ENCODE measurements around the gene GJE1.
"Not testable (repeated sequence)": the region's sequence is repeated elsewhere in the genome, so short reads cannot be mapped to it uniquely, and the experiment has no call there.

GJE1 gene, protein sequence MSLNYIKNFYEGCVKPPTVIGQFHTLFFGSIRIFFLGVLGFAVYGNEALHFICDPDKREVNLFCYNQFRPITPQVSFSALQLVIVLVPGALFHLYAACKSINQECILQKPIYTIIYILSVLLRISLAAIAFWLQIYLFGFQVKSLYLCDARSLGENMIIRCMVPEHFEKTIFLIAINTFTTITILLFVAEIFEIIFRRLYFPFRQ

GRCh38 chr6:142132625-142133024 lies at the start of gene GJE1:
Gene GJE1, plus strand, starts transcription at chr6:142132925. Its CDS starts 234 bp downstream, at chr6:142133159.
- no peak for DNase-seq (ENCODE audit: low read depth in 2 of 3, low spot score in 1 of 3)

GRCh38 chr6:142087950-142088857 lies 44.5 kb upstream of the GJE1 start:
- no peak for DNase-seq (ENCODE audit: low read depth in 2 of 3, low spot score in 1 of 3)

GRCh38 chr6:142088858-142089216 lies 43.9 kb upstream of the GJE1 start:
- DNase-seq (ENCODE audit: low read depth in 2 of 3, low spot score in 1 of 3): no peak

- not testable (repeated sequence) for DNase-seq (ENCODE audit: low read depth in 2 of 3, low spot score in 1 of 3)
Measured at GRCh38 chr6:142104820-142105219, 27.9 kb upstream of the GJE1 start.

DNA sequence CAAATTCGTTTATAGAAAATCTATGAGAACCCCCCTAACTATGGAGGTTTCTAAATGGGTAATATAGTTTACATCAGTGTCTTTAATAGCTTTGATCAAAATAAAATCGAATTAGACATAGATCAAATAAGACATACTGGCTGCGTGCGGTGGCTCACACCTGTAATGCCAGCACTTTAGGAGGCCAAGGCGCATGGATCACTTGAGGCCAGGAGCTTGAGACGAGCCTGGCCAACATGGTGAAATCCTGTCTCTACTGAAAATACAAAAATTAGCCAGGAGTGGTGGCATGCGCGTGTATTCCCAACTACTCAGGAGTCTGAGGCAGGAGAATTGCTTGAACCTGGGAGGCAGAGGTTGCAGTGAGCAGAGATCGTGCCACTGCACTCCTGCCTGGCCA lies 21.9 kb upstream of the GJE1 start:
- DNase-seq (ENCODE audit: low read depth in 2 of 3, low spot score in 1 of 3): not testable (repeated sequence)

- DNase-seq (ENCODE audit: low read depth in 2 of 3, low spot score in 1 of 3): peak; percentile 41 to 81 (median 70)
Measured at GRCh38 chr6:142112451-142113061, 20.2 kb upstream of the GJE1 start.

DNA sequence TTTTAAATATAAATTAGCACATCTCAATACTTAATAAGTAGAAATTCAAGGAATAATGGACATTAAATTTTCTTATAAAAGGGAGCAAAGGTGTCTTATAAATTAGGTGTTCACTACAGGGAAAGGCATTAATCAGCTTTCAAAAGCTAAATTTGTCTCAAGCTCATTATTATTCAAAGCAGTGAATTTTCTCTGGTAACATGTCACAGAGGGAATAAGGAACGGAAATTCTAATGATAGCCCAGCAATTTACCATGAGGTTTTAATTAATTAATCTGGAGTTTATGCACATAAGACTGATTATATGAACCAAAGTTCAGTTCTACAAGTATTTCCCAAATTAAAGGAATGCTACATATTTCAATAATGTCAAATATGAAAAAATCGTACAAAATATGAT lies 15.4 kb upstream of the GJE1 start:
- no peak for DNase-seq (ENCODE audit: low read depth in 2 of 3, low spot score in 1 of 3)

GRCh38 chr6:142118328-142118727 lies 14.4 kb upstream of the GJE1 start:
- no peak for DNase-seq (ENCODE audit: low read depth in 2 of 3, low spot score in 1 of 3)

DNA sequence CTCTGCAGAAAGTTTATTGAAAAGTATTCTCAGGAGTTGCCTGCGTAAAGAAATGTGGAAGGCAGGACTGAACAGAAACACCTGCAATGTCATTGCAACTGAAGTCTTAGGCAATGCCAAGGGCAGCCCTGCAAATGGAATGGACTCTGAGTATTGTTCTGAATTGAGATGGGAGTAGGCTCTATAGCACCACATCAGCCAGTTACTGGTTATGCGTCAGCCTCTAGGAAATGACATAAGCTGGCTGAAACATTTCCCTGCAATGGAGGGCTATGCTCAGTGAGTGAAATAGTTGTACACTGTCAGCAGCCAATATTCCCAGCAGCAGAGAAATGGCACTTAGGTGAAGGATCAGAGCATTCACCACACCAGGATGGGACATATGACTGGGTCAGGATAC lies 13.8 kb upstream of the GJE1 start:
- DNase-seq (ENCODE audit: low read depth in 2 of 3, low spot score in 1 of 3): no peak

DNA sequence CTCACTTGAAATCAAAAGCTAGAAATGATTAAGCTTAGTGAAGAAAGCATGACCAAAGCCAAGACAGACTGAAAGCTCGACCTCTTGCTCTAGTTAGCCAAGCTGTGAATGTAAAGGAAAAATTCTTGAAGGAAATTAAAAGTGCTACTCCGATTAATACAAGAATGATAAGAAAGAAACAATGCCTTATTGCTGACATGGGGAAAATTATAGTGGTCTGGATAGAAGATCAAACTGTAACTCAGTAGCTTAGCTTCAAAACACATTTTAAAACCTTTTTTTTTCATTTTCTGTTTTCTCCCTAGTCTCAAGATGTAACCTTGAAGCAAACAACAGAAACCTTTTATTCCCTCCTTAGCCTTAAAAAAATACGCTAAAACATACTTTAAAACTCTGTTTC lies 11.4 kb upstream of the GJE1 start:
- DNase-seq (ENCODE audit: low read depth in 2 of 3, low spot score in 1 of 3): no peak

DNA sequence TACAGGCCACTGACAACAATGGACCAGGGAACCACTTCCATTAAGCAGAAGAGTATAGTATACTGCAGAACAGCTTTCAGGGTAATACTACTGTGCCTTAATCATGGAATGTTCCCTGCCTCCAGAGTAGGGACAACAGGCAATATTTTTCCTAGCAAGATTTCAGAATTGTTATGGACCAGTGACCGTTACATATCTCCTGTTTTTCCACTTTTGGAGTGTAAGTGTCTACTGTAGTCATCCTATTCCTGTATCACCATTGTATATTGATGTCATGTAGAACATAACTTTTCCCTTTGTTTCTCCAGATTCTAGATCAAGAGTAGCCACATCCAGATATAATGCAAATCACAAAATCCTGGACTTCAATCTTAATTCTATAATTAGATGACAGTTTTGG lies 1.9 kb upstream of the GJE1 start:
- no peak for DNase-seq (ENCODE audit: low read depth in 2 of 3, low spot score in 1 of 3)

- DNase-seq (ENCODE audit: low read depth in 2 of 3, low spot score in 1 of 3): no peak
Measured at GRCh38 chr6:142138876-142139275, 6.2 kb downstream of the GJE1 start.

DNA sequence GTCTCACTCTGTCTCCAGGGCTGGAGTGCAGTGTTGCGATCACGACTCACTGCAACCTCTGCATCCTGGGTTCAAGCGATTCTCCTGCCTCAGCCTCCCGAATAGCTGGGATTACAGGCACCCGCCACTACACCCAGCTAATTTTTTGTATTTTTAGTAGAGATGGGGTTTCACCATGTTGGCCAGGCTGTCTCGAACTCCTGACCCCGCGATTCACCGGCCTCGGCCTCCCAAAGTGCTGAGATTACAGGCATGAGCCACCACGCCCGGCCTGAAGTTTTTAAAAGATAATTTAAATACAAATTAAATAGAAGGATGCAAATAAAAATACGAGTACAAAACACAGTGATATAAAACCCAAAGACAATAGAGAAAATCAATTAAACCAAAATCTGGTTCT lies 8.8 kb downstream of the GJE1 start:
- not testable (repeated sequence) for DNase-seq (ENCODE audit: low read depth in 2 of 3, low spot score in 1 of 3)

- DNase-seq (ENCODE audit: low read depth in 2 of 3, low spot score in 1 of 3): peak; percentile 91 to 94 (median 92)
Measured at GRCh38 chr6:142146828-142147662, 14.3 kb downstream of the GJE1 start, which contains the start of the genes NMBR and VTA1. Gene NMBR, minus strand, starts transcription at chr6:142147122. Its CDS starts 58,464 bp downstream, at chr6:142088658. Gene VTA1, plus strand, starts transcription at chr6:142147263. Its CDS starts 25 bp downstream, at chr6:142147288.

GRCh38 chr6:142152746-142153145 lies 20.0 kb downstream of the GJE1 start:
- no peak for DNase-seq (ENCODE audit: low read depth in 2 of 3, low spot score in 1 of 3)

DNA sequence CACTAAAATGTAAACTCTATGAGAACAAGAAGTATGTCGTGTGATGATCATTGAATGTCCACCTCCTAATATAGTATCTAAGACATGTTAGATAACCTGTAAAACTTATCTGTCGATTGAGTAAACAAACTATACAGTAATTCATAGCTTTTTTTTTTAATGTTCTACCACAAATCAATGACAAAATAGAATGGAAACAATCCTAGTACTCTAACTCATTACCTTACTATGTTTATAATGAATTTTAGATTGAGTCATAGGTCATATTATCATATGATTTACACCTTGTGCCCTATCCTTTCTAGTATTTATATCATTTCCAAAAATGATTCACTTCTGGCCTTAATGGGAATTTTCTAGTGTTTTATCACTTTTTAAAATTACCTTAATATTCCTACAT lies 20.5 kb downstream of the GJE1 start:
- DNase-seq (ENCODE audit: low read depth in 2 of 3, low spot score in 1 of 3): no peak

- DNase-seq (ENCODE audit: low read depth in 2 of 3, low spot score in 1 of 3): no peak
Measured at GRCh38 chr6:142154336-142154735, 21.6 kb downstream of the GJE1 start.

GRCh38 chr6:142155091-142155490 lies 22.4 kb downstream of the GJE1 start:
- DNase-seq (ENCODE audit: low read depth in 2 of 3, low spot score in 1 of 3): no peak

DNA sequence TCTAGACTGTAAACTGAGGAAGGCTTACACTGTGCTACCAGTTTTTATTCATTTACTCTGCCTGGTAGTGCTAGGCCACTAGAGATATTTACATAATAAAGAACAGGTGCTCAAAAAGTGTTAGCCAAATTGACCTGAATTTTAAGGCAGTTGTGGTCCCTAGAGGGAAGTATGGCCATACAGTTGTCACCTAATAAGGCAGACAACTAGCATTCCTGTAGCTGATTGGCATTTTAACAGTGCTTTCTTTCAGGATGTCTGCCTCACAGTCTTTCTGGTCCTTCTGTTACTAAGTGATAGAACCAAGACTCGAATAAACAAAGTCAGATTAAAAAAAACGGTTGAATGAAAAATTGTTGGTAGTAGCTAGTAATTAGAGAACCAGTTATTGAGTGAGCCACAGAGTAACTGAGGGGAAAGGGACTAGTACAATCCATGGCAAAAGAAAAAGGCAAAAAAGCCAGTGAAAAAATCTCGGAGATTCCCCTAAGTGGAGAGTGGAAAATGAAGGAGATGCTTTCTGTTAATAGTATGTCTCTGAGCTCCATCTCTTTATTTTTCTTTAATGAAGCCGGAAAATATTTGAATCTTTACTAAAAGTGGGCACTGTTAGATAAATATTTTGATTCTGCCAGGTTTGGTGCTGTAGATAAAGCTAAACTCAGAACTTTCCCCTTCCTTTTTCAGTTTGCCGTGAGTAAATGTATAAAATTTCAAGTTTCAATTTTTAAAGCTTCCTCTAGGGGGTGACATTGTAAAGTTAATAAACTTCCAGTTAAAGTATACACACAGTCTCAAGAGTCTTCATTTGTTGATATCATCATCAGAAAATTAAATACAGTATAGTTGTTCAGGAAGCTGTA lies 23.4 kb downstream of the GJE1 start:
- no peak for DNase-seq (ENCODE audit: low read depth in 2 of 3, low spot score in 1 of 3)

GRCh38 chr6:142156758-142157068 lies 24.0 kb downstream of the GJE1 start:
- not testable (repeated sequence) for DNase-seq (ENCODE audit: low read depth in 2 of 3, low spot score in 1 of 3)

All from stimulated activated CD4-positive, alpha-beta T cell treated with anti-CD3 and anti-CD28 coated beads, Interleukin-12 subunit alpha, Interleukin-12 subunit beta, amount 100 ng/mL, for 48 hours (primary cell).